PC-3 (cell line): Measurements from ENCODE around the gene SPINDOC.

Experiments
- EZH2 ChIP-seq: fragments of 300-600 bp; sonication (generic); IDR thresholded peaks from one replicate; pipeline ENCODE4 v1.6.1; 2017; ENCODE audit warnings: antibody characterized with exemption, mild to moderate bottlenecking, low read length; ENCODE audit not compliant: unreplicated experiment
- EZH2phosphoT487 ChIP-seq: fragments of 300-600 bp; sonication (generic); IDR thresholded peaks from 2 replicates; pipeline ENCODE4 v1.6.1; 2018; ENCODE audit warnings: mild to moderate bottlenecking, antibody characterized with exemption, low read length, borderline replicate concordance
- TF ChIP-seq, protein P1 (sequence below): fragments of 300-600 bp; sonication (generic); conservative IDR thresholded peaks from 2 replicates; pipeline ENCODE4 v1.5.1; 2017; ENCODE audit warnings: antibody characterized with exemption, low read depth, mild to moderate bottlenecking, low read length

GRCh38 chr11:63858628-63859550 is 45.6 kb downstream of the SPINDOC start:
- TF ChIP-seq EZH2 (no peak), EZH2phosphoT487 (no peak)
- TF ChIP-seq, protein P1, sequence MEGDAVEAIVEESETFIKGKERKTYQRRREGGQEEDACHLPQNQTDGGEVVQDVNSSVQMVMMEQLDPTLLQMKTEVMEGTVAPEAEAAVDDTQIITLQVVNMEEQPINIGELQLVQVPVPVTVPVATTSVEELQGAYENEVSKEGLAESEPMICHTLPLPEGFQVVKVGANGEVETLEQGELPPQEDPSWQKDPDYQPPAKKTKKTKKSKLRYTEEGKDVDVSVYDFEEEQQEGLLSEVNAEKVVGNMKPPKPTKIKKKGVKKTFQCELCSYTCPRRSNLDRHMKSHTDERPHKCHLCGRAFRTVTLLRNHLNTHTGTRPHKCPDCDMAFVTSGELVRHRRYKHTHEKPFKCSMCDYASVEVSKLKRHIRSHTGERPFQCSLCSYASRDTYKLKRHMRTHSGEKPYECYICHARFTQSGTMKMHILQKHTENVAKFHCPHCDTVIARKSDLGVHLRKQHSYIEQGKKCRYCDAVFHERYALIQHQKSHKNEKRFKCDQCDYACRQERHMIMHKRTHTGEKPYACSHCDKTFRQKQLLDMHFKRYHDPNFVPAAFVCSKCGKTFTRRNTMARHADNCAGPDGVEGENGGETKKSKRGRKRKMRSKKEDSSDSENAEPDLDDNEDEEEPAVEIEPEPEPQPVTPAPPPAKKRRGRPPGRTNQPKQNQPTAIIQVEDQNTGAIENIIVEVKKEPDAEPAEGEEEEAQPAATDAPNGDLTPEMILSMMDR = no peak
